ENCODE results near the gene FAM118B. TPM values are rescaled to one million over a fixed set of nuclear protein-coding genes. Genes with fewer than 3 reads are reported as not detected.

FAM118B gene
- total RNA-seq, 1 donor from 2014 or later: 11.7 TPM

GRCh38 chr11:126176853-126177470 is 34.6 kb upstream of the FAM118B start:
- Mint-ChIP-seq H3K27ac (no peak overlapping the region), H3K4me3 (no peak overlapping the region), H3K4me1 (no peaks in the 10 kb centered on the region), H3K27me3 (peaks cover 4% of the 10 kb centered on the region), H3K36me3 (ENCODE audit: low read depth) (no peaks in the 10 kb centered on the region), H3K9me3 (peaks cover 4% of the 10 kb centered on the region)
- ChIA-PET POLR2A (no interaction called here), CTCF (no interaction called here)
- DNase-seq: no peak
- intact Hi-C loops (cut with micrococcal nuclease): no loop called here
- TF ChIP-seq CTCF (IDR thresholded peaks at IDR 0.05): no peak
- ATAC-seq (ENCODE audit: low read depth): no peak

- POLR2A ChIA-PET: no interaction called here
- Mint-ChIP-seq H3K36me3 (ENCODE audit: low read depth) (peaks cover 5% of the 10 kb centered on the region), H3K9me3 (peaks cover 4% of the 10 kb centered on the region), H3K27ac (no peak overlapping the region), H3K27me3 (no peaks in the 10 kb centered on the region), H3K4me1 (peaks cover 1% of the 10 kb centered on the region), H3K4me3 (no peak overlapping the region)
- intact Hi-C loops (cut with micrococcal nuclease): no loop called here
- ATAC-seq (ENCODE audit: low read depth) (no peak), DNase-seq (no peak)
- CTCF ChIA-PET: no interaction called here
- no peak for TF ChIP-seq CTCF (IDR thresholded peaks at IDR 0.05)
These were observed 29.4 kb upstream of the FAM118B start for GRCh38 chr11:126181939-126182730.

GRCh38 chr11:126182787-126183445 is 28.7 kb upstream of the FAM118B start:
- POLR2A ChIA-PET: no interaction called here

GRCh38 chr11:126185259-126186024 is 26.1 kb upstream of the FAM118B start:
- peaks cover 4% of the 10 kb centered on the region for H3K9me3 Mint-ChIP-seq
- H3K4me1 Mint-ChIP-seq: peaks cover 16% of the 10 kb centered on the region
- H3K27ac Mint-ChIP-seq: no peak overlapping the region
- H3K36me3 Mint-ChIP-seq (ENCODE audit: low read depth): peaks cover 9% of the 10 kb centered on the region
- ChIA-PET CTCF (no interaction called here), POLR2A (no interaction called here)
- H3K4me3 Mint-ChIP-seq: no peak overlapping the region
- DNase-seq (no peak), ATAC-seq (ENCODE audit: low read depth) (no peak)
- no peaks in the 10 kb centered on the region for H3K27me3 Mint-ChIP-seq
- intact Hi-C loops (cut with micrococcal nuclease): no loop called here
- TF ChIP-seq CTCF (IDR thresholded peaks at IDR 0.05): no peak

More at GRCh38 chr11:126182787-126183445, 28.7 kb upstream of the FAM118B start:
- peaks cover 7% of the 10 kb centered on the region for H3K36me3 Mint-ChIP-seq (ENCODE audit: low read depth)
- intact Hi-C loops (cut with micrococcal nuclease): no loop called here
- no peaks in the 10 kb centered on the region for H3K27me3 Mint-ChIP-seq
- no peak overlapping the region for H3K4me3 Mint-ChIP-seq
- peaks cover 4% of the 10 kb centered on the region for H3K9me3 Mint-ChIP-seq
- CTCF ChIA-PET: no interaction called here
- no peak for TF ChIP-seq CTCF (IDR thresholded peaks at IDR 0.05)
- no peak for ATAC-seq (ENCODE audit: low read depth)
- no peak overlapping the region for H3K27ac Mint-ChIP-seq
- no peak for DNase-seq
- peaks cover 2% of the 10 kb centered on the region for H3K4me1 Mint-ChIP-seq

Data from activated B cell treated with CpG ODN at 0.5 μM for 24 hours (primary cell).